Osteoblast (primary cell): ENCODE measurements around the gene CLPTM1L. TPM values are rescaled to one million over a fixed set of nuclear protein-coding genes. Genes with fewer than 3 reads are reported as not detected.

ENCODE experiments used
- DNase-seq: peaks from one replicate; pipeline ENCODE4 v3.0.0; 2011; ENCODE audit warnings: low spot score, mixed read lengths; ENCODE audit not compliant: insufficient read length; ENCODE audit errors: missing footprints
- H2AFZ ChIP-seq: 2 replicates; pipeline ENCODE4 v1.6.0; 2011; ENCODE audit warnings: mild to moderate bottlenecking, low read length
- H3K27ac ChIP-seq: 2 replicates; pipeline ENCODE4 v1.5.1; 2011; ENCODE audit warnings: mild to moderate bottlenecking, low read depth, low read length, moderate library complexity
- H3K27me3 ChIP-seq: 2 replicates; pipeline ENCODE4 v1.6.0; 2012; ENCODE audit warnings: mild to moderate bottlenecking, control low read depth, inconsistent platforms, low read length, moderate library complexity; ENCODE audit not compliant: insufficient read depth
- H3K36me3 ChIP-seq: 2 replicates; pipeline ENCODE4 v1.5.1; 2011; ENCODE audit warnings: mild to moderate bottlenecking, low read length, control low read depth, moderate library complexity; ENCODE audit not compliant: insufficient read depth
- H3K4me1 ChIP-seq: 2 replicates; pipeline ENCODE4 v1.5.1; 2011; ENCODE audit warnings: mild to moderate bottlenecking, low read length, control low read depth, moderate library complexity; ENCODE audit not compliant: insufficient read depth
- H3K4me2 ChIP-seq: 2 replicates; pipeline ENCODE4 v1.6.0; 2011; ENCODE audit warnings: mild to moderate bottlenecking, low read length; ENCODE audit not compliant: insufficient read depth
- H3K4me3 ChIP-seq: fragments of 200-600 bp; sonication (generic); 3 replicates; pipeline ENCODE4 v1.5.1; 2012; ENCODE audit warnings: mild to moderate bottlenecking, low read length, inconsistent platforms; ENCODE audit not compliant: insufficient read depth
- H3K79me2 ChIP-seq: 2 replicates; pipeline ENCODE4 v1.6.0; 2012; ENCODE audit warnings: mild to moderate bottlenecking, low read length, control low read depth, inconsistent platforms; ENCODE audit not compliant: insufficient read depth
- H3K9me3 ChIP-seq: 2 replicates; pipeline ENCODE4 v1.5.1; 2011; ENCODE audit warnings: low read depth, low read length, control low read depth
- H4K20me1 ChIP-seq: 2 replicates; pipeline ENCODE4 v1.6.0; 2012; ENCODE audit warnings: mild to moderate bottlenecking, low read length, control low read depth; ENCODE audit not compliant: insufficient read depth
- small RNA-seq: library from RNA; depleted of rRNA; stranded (forward); fragments of <200 nt; gene quantifications from one replicate; pipeline ENCODE3, GENCODE V24; 2012
- total RNA-seq: library from RNA; depleted of rRNA; stranded (reverse); fragments of >200 nt; gene quantifications from 2 replicates; pipeline ENCODE4 v1.2.3, GENCODE V29; 2012
- TF ChIP-seq, protein P1 (sequence below): IDR thresholded peaks from 2 replicates; pipeline ENCODE4 v1.5.1; 2011; ENCODE audit warnings: mild to moderate bottlenecking, low read depth, low read length, moderate library complexity; ENCODE audit errors: extremely low read depth

Gene CLPTM1L
- total RNA-seq, 1 donor = 139 TPM

DNA sequence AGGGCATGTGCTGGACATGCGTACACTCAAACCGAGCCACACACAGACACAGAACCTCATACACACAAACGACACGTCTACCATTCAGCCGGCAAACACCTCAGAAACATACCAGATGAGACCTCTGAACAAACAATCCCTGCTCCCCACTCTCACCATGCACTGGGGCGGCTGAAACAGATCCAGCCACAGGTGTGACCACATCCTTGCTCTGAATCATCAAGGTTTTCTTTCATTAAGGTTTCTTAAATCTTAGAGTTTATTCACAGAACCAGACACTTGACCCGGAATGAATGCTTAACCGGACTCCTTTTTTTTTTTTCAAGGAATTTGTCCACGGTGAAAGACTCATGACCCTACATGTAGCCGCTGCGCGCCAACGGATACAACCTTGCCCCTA, 76.2 kb downstream of the CLPTM1L start:
- H4K20me1 ChIP-seq = no peaks in the 10 kb centered on the region
- H3K4me2 ChIP-seq = no peak overlapping the region
- no peak overlapping the region for H3K27ac ChIP-seq
- no peaks in the 10 kb centered on the region for H3K27me3 ChIP-seq
- no peak overlapping the region for H3K4me3 ChIP-seq
- no peaks in the 10 kb centered on the region for H3K36me3 ChIP-seq
- H3K4me1 ChIP-seq = no peaks in the 10 kb centered on the region
- no peak overlapping the region for H2AFZ ChIP-seq
- no peaks in the 10 kb centered on the region for H3K79me2 ChIP-seq
- TF ChIP-seq, protein P1, sequence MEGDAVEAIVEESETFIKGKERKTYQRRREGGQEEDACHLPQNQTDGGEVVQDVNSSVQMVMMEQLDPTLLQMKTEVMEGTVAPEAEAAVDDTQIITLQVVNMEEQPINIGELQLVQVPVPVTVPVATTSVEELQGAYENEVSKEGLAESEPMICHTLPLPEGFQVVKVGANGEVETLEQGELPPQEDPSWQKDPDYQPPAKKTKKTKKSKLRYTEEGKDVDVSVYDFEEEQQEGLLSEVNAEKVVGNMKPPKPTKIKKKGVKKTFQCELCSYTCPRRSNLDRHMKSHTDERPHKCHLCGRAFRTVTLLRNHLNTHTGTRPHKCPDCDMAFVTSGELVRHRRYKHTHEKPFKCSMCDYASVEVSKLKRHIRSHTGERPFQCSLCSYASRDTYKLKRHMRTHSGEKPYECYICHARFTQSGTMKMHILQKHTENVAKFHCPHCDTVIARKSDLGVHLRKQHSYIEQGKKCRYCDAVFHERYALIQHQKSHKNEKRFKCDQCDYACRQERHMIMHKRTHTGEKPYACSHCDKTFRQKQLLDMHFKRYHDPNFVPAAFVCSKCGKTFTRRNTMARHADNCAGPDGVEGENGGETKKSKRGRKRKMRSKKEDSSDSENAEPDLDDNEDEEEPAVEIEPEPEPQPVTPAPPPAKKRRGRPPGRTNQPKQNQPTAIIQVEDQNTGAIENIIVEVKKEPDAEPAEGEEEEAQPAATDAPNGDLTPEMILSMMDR = no peak
- no peaks in the 10 kb centered on the region for H3K9me3 ChIP-seq
- no peak for DNase-seq

DNA sequence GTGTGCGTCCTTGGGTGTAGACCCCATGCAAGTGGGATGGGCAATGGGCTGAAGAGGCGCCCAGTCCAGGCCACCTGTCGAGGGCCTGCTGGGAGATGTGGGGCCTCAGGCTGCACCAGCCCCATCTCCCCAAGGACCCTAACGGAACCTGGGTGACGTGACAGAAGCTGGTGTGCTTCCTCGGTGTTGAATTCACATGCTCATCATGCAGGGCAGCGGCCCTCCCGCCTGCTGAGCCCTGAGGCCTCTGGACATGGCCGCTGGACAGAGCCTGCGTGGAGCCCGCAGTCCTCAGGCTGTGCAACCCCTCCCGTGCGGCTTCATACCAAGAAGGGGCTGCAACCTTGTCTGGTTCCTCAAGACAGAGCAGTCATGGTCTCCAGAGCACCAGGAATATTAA, 76.8 kb downstream of the CLPTM1L start:
- Histone ChIP-seq H3K79me2 (no peaks in the 10 kb centered on the region), H2AFZ (no peak overlapping the region), H3K27ac (no peak overlapping the region), H3K36me3 (no peaks in the 10 kb centered on the region), H3K4me2 (no peak overlapping the region), H3K4me3 (no peak overlapping the region), H3K27me3 (no peaks in the 10 kb centered on the region), H3K4me1 (no peaks in the 10 kb centered on the region), H4K20me1 (no peaks in the 10 kb centered on the region), H3K9me3 (no peaks in the 10 kb centered on the region)
- no peak for DNase-seq
- TF ChIP-seq, protein P1 = no peak

Small RNAs within 50 kb of the gene (small RNA-seq; reads per million reads assigned to genes)
- gene MIR4457 = not detected

Other genes starting within 250 kb of the CLPTM1L start
- 6.9 and 8.0 TPM in 2 replicates for gene SLC12A7, start 233.0 kb downstream of the CLPTM1L start, total RNA-seq
- not detected in 2 replicates for gene SLC6A19, start 143.5 kb downstream of the CLPTM1L start, total RNA-seq
- not detected in 2 replicates for gene SLC6A18, start 119.7 kb downstream of the CLPTM1L start, total RNA-seq
- not detected in 2 replicates for gene TERT, start 50.0 kb downstream of the CLPTM1L start, total RNA-seq
- not detected in 2 replicates for gene SLC6A3, start 100.3 kb upstream of the CLPTM1L start, total RNA-seq
- gene LPCAT1, start 178.9 kb upstream of the CLPTM1L start, total RNA-seq = 11.6 and 15.6 TPM in 2 replicates